Stimulated activated CD8-positive, alpha-beta memory T cell treated with anti-CD3 and anti-CD28 coated beads, Interleukin-2, amount 100 ng/mL, for 48 hours (primary cell): ENCODE data around the gene MLPH.
A peak's percentile ranks its signal among the peaks of the same experiment; 100 is the strongest.
"Not testable (repeated sequence)": the region's sequence is repeated elsewhere in the genome, so short reads cannot be mapped to it uniquely, and the experiment has no call there.

Source experiments
- DNase-seq, 2 donors: peaks; one replicate each; pipeline ENCODE4 v3.0.0-alpha.2; 2020; ENCODE audit warnings: low read depth in 2 of 2

Gene MLPH

DNA sequence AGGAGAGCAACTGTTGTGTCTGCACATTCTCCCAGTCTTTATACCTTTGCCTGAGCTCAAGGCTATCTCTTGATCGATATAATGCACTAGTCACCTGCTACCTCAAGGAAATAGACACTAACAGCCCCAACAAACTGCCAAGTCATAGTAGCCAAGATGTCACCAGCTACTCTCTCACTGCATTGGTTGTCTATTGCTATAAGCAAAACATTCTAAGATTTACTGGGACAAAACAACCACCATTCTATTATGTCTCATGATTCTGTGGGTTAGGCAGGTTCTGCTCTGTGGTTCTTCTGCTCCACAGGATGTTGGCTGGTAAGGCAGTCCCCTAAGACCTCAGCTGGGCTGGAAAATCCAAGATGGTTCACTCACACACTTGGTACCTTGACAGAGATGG lies 28.5 kb upstream of the MLPH start:
- no peak for DNase-seq

DNA sequence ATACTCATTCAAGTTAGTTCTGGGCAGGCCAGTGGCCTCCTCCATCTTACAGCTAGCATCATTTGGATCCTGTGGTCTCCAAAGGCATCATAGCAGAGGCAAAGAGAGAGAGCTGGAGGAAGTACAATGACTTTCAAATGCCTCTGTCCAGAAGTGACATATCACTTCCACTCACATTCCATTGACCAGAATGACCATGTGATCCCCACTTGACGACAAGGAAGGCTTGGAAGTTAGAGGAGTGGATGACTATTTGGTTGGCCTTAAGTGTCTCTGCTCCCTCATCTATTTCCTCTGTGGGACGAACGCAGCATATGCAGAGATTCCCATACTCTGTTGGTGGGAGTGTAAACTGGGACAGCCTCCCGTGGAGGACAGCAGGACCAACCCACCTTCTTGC lies 27.8 kb upstream of the MLPH start:
- DNase-seq: no peak

DNA sequence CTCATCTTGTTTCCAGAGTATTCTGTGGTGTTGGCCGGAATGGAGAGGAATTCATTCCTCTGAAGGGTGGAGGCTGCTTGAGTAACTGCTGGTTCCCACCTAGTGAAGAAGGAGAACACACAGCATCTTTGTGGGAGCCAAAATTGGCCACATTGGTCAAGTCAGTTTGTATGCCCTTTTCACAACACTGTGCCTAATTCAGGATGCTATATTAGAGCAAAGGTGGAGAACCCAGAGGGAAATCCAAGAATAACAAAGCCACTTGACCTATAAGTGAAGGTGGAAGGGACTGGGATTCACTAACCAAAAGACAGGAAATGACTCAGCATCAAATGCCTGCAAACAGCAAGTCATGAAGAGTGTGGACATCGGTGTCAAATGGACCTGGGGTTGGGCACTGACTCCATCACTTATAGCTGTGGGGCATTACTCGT lies 27.3 kb upstream of the MLPH start:
- DNase-seq: no peak

DNA sequence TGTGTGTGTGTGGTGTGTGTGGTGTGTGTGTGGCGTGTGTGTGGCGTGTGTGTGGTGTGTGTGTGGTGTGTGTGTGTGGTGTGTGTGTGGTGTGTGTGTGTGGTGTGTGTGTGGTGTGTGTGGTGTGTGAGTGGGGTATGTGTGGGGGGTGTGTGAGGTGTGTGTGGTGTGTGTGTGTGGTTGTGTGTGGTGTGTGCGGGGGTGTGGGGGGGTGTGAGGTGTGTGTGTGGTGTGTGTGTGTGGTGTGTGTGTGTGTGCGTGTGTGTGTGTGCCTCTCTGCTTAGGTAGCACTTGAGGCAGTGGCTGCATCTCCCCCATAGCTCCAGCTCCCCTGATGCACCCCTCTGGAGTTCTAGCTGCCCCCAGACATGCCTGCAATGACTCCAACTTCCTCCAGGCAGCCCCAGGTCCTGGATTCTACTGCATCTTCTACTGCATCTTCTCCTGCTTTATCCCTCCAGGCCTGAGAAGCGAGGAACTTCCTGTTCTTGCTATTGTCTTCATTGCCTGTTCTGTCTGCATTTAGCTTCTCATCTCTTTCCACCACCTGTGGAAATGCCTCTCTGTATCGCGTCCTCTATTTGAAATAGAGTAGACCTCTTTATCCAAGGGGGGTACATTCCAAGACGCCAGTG lies 22.2 kb upstream of the MLPH start:
- DNase-seq: no peak

DNA sequence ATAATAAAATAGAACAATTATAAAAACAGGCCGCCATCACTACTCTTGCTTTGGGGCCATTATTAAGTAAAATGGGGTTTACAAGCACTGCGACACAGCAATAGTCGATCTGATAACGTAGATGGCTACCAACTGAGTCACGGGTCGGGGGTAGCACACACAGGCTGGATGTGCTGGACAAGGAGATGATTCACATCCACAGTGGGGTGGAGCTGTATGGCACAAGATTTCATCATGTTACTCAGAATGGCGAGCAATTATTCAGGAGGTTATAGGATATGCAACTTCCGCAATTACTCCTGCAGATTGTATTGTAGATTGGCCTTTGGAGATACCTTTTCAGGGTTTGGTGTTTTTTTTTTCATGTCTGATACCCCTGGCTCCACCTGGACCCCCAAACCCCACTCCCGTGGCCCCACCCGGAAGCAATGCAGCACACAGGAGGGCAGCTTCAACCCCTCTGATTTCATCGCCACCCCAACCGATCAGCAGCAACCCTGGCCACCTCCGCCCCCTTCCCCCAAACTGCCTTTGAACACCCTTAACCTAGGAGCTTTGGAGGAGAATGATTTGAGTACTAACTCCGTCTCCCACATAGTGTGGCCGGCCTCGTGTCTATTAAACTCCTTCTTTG lies 21.4 kb upstream of the MLPH start:
- DNase-seq: no peak

DNA sequence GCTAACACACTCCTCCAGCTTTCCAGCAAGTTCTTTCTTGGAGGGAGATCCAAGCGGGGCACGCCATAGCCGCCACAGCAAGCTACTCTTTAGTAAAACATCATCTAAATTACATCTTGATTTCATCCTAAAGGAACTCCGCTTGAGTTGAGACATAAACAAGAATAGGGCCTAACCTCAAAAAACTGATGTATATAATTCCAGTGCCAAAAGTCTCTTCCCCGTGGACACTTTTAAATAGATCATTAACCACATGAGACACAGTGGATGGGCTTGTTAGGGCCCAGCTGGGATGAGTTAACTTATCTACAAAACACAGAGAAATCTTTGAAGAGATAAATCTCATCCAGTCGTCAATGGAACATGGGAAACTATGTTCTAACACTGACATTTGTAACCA lies 20.8 kb upstream of the MLPH start:
- no peak for DNase-seq

DNA sequence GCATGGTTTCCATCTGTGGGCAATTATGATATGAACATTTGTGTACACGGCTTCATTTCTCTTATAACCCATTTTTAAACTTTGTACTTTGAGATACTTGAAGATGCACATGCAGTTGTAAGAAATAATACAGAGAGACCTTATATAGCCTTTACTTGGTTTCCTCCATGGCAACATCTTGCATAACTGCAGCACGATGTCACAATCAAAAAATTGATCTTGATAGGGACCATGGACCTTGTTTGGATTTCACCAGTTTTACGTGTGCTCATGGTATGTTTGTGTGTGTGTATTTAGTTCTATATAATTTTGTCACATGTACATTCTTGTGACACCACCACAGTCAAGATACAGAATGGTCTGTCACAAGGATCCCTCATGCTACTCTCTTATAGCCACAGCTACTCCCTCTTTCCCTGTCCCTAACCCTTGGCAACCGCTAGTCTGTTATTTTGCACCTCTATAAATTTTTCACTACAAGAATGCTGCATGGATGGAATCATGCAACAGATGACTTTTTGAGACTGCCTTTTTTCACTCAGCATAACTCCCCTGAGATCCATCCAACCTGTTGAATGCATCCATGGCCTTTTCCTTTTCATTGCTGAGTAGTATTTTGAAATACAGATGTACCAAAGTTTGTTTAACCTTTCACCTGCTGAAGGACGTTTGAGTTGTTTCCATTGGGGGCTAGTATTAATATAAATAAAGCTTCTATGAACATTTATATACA lies 19.4 kb upstream of the MLPH start:
- no peak for DNase-seq

DNA sequence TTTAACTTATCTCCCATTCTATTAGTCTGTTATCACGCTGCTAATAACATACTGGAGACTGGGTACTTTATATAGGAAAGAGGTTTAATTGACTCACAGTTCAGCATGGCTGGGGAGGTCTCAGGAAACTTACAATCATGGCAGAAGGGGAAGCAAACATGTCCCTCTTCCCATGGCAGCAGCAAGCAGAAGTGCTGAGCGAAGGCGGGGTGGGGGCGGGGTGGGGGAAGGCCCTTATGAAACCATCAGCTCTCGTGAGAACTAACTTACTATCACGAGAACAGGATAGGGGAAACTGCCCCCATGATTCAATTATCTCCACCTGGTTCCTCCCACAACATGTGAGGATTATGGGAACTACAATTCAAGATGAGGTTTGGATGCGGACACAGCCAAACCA lies 17.6 kb upstream of the MLPH start:
- not testable (repeated sequence) for DNase-seq

DNA sequence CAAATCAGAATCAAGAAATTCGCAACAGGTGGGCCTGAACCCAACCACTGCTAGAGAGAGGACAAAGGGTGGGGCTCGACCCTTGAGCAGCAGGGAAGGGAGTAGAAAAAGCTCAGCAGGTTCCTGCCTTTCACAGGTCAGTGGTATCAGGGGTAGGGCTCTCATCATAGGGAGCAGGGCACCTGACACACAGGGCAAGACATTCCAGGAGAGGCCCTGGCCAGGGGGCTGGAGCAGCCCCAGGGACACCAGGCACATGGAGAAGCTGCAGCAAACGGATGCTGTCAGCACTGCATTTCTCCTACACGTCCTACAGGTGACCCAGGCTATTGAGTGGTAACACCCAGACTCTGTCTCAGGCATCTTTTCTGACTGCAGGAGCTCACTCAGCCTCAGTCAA lies 17.2 kb upstream of the MLPH start:
- no peak for DNase-seq

DNA sequence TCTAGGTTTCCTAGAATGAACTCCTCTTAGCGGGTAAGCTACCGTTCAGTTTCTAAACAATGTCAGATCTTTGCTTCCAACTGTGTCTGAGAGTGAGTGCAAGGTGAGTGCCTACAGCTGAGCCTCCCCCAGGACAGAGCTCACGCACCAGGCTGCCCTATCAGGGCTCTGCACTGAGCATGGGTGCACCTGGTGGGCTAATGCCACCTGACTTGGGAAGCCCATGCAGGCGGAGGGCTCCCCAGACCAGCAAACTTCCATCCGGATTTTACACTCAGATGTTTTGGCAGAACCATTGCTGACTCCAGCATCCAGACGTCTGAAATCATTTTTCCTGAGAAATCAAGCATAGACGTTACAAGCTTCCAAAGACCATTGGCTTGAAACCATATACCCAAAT lies 16.1 kb upstream of the MLPH start:
- no peak for DNase-seq

DNA sequence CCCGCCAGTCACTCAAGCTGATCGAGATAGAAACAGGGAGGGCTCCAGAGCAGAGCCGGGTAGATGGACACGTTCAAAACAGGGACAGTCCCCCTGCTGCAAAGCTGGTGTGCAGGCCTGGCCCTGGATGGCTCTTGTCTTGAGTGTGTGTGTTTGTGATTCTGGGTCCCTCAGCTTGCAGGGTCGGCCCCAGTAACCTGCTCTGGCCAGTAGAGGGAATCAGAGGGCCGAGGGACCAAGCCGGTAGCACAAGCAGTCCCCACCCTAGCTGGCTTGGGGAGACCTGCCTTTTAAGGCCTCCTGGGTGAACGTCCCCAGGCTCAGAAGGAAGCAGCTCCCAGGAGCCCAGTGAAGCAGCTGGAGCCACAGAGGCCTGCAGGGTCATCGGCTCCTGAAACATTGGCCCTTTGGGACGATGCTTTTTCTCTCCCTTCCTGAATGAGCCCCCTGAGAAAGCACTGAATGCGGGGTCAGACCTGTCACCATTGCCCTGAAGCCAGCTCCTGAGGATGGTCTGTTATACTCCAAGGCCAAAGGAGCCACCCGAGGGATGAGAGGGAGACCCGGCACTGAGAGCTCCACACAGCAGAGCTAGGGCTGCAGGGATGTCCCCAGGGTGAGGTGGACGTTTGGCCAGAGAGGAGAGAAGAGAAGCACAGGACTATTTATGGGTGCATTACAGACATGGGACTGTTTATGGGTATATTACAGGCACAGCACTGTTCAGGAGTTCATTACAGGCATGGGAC lies 15.4 kb upstream of the MLPH start:
- peak in 1 of 2 donors; percentile 39 for DNase-seq

DNA sequence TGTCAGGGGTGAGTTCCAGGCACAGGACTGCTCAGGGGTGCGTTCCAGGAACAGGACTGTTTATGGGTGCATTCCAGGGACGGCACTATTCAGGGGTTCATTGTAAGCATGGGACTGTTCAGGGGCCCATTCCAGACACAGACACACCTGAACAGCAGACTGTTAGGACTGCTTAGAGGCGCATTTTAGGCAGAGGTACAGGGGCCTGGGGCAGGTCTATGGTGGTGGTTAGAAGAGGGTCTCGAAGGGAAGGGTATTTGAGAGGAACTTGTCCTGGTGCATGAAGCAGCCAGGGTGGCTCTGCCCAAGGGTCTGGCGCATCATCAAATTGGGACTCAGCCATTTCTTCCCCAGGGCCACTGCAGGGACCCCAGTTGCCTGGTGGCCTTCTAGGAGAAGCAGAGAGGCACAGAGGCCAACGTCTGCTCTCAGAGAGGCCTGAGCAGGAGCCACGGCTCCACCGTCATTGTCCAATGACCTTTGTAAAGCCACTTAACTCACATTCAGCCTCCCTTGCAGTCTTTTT lies 14.8 kb upstream of the MLPH start:
- no peak for DNase-seq

DNA sequence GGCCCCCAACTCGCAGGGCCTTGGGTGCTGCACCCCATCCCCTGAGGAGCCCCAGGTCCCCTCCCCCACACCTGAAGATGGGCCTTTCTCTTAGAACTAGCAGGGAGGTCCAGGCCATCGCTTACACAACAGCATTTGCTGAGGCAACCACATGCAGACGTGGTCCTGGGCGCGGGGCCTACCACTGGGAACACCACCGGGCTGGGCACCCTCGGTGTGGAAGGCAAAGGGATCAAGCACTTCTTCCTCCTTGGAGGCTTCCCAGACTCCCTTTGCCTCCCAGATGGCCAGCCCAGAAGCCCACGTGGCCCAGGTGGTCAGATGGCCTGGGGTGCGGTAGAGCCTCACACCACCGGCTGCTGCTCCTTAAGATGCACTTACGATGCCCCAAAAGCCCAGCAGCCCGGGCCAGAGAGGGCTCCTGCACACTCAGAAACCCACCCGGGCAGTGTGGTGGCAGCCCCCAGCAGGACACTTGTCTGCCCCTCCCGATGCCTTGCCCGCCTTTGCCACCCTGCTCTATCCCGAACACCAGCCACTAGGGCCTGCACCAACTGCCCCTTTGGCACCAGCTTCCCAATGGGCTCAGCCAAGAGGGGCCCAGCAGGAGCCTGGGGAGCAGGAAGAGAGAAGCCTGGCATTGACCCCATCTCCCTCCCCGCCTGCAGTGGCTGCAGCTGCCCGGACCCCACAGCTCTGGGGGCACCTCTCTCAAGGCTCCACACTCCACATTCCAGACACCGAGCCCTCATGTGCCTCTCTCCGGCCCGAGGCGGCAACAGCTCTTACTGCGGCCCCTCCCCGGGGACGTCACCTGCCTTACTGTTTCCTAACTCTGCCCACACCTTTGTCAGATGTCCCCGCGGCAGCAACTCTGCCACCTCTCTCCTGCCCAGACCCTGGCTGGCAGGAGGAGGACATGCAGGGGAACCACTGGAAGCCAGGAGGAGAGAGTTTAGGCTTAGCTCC lies 13.9 kb upstream of the MLPH start:
- no peak for DNase-seq

DNA sequence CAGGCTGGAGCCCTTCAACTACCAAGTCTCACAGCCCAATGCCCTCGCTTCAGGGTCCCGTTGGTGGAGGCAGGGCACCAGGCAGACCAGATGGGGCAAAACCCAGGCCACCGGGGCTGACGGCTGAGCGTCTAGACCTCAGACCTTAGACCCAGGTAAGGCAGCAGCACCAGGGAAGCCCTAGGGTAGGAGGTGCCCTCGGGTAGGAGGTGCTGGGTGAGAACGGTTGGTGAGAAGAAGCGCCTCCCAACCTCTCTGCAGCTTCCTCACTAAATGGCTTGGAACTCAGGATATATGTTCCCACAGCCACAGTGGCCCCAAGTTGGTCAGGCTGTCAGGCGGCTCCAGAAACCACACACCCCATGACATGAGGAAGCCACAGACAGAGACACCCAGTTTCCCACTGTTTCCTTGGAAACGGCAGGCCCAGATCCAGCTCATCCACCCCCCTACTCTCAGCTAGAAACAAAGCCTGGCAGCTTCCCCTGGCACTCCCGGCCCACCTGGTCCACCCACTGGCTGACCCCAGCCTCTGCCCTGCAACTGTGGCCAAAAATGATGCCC lies 13.1 kb upstream of the MLPH start:
- no peak for DNase-seq

DNA sequence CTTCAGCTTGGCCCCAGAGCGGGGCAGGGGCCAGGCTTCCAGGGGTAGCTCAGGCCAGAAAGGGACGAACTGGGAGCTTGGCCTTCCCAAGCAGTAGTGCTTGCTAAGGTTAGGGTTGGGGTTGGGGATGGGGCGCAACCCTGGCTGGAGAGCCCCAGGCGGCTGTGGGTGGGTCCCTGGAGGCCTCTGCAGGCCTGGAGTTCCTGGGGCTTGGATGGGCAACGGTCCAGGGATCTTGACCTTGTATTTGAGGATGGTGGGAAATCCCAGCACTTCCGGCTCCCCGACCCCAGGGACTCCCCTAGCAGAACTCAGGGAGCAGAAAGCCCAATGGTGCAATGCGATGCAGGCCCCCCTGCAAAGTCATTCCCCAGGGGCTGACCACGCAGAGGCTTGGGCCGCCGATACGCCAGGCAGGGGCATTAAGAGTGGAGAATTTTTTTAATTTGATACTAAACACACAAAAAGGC lies 12.6 kb upstream of the MLPH start:
- DNase-seq: no peak

DNA sequence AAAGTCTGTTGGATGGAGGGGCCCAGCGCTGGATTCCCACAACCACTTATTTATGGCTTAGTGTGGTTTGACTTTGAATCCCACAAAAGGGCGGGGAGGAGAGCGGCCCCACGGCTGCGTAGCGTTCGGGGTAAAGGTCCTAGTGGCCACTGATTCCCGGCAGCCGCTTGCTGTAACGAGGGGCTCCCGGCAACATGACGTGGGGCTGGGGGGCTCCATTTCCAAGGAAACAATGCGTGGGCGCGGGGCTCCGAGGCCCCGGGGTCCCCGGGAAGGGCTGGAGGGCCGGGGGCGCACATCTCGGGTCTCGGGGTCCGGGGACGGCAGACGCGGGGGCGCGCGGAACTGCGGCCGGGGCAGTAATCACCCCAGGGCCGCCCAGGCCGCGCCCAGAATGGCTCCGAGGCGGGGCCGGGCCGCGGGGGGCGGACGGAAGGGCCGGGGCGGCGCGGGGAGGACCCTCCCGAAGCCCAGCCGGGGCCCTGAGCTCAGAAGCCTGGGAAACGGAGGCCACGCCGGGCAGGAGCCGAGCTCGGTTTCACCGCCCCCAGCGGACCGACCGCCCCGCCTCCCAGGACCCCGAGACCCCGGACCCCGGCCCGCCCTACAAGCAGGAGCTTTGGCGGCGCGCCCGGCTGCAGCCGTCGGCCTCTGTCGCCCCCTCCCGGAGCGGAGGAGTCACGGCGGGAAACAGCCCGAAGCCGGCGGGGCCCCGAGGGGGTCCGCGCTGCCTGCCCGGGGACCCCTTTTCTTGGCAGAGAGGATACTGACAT lies 11.9 kb upstream of the MLPH start:
- peak; percentile 64 to 68 for DNase-seq

DNA sequence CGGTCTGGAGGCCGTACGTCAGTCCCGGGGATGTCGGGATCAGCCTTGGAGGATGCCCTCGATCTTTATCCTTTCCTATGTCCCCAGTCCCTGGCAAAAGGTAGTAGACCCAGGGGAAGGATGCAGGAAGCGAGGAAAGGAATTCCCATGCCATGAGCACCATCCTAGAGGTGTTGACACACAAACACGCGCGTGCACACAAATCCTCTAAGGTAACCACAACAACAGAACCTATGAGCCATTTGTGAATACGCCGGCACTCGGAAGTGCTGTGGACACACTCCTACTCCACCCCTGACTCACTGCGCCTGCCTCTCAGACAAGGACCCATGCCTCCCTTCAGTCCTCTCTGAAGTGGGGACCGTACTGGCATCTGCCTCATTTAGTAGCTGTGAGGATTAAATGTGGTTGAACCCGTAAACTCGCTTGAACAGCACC lies 11.3 kb upstream of the MLPH start:
- DNase-seq: peak in 1 of 2 donors; percentile 17

DNA sequence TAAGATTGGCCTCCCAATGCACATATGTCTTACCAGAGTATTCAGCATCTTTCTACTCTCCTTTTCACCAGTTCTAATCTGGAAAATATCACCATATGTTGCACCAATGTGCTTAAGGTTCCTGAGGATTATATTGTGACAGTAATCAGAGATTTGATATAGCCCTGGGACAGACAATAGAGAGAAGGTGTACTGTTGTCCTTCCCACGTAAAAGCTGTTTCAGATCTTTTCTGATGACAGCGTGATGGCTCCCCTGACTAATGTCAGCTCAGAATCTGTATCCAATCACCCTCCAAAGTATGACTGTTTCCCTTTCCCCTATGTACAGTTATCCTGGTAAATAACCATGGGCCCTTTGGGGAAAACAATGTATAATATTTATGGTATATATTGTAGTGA lies 9.0 kb upstream of the MLPH start:
- DNase-seq: no peak

DNA sequence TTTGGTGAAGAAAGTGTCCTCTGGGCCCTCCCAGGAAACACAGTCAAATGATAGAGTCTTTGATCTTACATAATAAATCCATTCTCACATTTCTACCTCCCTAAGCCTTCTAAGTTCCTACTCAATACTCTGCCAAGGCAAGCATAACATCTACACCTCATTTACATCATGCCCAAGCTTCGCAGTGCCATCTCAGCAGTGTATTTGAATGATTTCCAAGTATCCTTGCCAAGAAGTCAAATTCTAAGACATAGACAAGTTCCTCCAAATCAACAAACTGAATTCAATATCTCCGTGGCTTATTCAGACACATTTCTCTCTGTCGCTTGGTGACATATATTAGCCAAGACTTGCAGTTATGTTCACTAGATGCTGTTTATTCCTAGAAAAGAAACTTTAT lies 8.1 kb upstream of the MLPH start:
- no peak for DNase-seq

DNA sequence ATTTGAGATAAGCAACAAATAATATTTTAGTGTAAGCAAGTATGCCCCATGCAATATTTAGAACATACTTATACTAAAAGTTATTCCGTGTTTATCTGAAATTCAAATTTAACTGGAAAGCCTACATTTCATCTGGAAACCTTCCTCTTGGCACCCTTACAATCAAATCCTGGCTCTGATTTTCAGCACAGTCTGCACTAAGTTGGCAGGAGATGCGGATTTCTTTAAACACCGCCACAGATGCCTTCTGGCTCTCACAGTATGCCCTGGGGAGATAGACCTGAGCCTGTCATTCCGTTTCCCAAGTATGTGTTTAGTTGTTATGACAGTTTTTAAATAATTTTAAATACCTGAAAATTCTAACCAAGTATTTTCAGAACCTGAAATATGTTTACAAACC lies 7.3 kb upstream of the MLPH start:
- no peak for DNase-seq
